ENCODE data around the gene EHD4.

EHD4 gene

DNA sequence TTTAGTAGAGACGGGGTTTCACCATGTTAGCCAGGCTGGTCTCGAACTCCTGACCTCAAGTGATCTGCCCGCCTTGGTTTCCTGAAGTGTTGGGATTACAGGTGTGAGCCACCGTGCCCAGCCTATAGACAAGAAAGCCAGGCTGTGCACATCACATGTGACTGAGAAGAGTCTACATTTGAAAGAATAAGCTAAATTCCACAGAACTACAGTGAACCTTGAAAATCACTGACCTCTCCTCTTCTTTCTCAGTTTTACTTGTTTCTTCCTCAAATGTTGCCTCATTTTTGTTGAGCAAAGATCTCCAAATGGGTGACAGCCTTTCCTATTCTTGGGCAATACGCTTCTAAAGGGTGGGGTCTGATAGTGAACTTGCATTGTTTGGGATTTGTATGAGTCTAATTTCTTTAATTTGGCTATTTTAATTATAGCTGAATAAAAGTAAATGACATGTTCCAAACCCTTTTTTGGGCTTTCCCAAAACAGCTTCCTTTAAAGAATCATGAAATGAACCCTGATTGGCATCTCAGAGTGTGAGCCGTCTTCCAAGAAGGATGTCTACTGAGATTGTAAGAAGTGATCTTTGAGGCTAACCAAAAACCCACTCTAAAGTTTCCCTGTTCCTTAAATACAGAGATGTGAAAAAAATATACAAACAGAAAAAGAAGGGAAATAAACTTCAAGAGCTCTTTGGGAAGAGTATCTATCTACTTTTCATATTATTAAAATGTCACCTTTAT lies 56.9 kb downstream of the EHD4 start:
- no peak for DNase-seq

DNA sequence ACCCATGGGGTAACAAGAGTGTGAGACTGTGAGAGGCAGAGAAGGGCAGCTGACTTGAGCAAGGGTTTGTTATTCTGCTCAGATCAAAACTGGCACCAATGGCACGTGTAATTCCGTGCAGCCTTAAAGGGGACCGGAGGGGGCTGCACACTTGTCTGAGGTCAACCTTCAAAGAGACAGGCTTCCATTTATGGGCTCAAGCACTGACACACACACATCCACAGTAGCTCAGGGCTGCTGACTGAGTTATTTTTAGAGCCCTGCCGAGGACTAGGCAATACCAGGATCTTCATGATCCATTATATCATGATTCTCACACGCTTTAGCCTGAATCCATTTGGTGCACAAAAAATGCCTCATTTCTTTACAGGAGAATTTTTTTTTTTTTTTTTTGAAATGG lies 57.9 kb downstream of the EHD4 start:
- DNase-seq = no peak

DNA sequence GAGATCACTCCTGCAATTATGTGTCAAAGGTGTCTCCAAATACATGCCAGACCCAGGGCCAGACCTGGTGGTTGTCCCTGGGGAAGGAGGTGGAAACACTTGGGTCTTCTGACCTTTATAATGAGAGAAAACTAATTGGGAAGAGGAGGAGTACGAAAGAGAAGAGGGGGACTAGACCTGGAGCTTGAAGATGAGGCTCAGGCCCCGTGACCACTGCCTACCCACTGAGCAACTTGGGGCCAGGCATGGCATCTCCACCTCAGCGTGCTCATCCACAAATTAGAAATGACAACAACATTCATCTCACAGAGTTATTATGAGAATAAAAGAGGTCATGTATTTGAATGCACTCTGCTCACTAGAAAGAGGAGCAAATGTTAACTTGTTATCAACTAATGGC lies 59.1 kb downstream of the EHD4 start:
- no peak for DNase-seq

DNA sequence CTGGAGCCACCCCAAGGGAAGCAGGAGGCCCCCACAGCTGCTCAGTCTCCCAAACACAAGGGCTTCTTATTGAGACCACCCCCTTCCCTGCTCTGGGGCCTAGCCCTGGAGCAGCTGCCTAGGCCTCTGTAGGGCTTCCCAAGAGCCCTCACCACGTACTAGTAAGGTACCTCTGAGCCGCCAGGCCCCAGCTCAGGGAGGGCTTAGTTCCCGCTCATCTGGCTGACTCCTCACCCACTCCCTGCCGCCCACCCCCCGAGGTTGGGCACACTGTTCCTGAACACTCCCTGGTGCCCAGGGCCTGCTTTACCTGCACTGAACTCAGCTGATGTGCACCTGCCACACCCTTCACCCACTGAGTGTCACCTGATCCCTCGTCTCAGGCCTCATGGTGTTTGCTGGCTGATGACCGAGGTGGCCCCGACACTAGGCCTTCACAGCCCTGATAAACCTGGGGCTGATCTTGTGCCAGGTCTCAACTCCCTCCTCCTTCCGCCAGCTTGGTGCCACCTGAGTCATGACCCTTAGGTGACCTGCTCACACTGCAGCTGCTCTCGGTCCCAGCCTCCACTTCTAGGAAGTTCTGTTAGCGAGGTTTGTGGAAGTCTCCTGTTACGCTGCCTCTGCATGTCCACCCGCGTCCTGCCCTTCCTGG lies 60.5 kb downstream of the EHD4 start:
- no peak for DNase-seq

DNA sequence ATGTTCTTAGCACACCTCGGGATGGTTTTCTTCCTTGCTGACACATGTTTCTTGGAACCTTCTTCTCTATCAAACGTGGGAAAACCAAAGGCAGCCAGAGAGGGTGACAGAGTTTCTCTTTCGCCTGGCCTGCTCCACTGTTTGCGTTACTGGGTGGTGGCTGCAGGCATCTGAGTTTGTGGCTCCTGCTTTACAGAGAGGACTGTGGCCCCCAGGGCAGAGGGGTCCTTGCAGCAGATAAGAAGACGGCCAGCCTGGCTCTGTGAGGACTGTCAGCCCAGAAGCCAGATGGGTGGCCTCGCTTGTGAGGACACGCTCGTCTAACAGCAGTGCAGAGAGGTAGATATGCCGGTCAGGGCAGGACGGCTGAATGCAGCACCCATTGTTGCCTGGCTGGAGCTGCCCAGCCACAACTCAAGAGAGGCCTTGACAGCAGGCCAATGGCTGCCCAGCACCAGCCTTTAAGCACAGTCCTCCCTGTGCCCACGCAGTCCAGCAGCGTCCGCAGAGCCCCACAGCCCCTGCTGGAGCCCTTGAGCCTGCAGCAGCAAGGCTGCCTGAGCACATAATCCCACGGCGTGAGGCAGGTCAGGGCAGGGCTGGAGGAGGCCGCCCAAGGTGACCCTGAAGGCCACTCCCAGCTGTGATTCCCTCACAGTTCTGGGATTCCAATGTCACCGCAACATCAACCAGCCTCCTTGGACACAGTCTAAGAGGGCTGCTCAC lies 63.5 kb downstream of the EHD4 start:
- DNase-seq = no peak

DNA sequence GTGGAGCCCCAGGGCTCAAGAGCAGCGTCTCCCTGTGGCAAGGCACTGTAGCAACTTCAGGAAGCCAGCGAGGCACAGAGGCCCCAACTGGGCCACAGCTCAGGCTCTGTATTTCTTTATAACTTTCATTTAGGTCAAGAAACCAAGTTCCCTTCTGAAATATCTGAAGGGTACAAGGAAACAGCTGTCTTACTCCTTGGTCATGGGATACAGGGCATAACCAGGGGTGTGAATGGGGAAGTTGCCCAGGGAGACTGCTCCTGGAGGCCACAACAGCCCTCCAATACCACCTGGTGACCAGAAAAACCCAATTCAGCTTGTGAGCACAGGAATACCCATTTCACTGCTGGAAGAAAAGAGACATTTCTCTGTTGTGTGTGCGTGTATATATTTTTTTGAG lies 65.2 kb downstream of the EHD4 start:
- DNase-seq = peak; percentile 48

DNA sequence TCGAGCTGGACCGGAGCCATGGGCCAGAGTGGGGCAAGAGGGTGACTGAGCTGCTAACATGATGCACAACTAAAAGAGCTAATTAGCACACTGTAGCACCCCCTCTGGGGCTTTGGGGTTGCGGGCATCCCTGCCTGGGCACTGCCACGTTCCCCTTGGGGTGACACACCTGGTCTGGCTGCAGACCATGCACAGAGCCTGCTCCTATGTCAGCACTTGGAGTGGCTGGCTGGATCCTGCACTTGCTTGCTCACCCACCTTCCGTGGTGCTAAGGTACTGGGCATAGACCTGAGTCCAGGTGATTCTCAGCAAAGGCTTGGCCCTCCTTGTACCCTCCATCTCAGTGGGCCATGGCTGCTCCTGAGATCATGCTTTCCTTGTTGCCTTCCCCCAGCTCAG lies 65.7 kb downstream of the EHD4 start:
- DNase-seq = no peak

DNA sequence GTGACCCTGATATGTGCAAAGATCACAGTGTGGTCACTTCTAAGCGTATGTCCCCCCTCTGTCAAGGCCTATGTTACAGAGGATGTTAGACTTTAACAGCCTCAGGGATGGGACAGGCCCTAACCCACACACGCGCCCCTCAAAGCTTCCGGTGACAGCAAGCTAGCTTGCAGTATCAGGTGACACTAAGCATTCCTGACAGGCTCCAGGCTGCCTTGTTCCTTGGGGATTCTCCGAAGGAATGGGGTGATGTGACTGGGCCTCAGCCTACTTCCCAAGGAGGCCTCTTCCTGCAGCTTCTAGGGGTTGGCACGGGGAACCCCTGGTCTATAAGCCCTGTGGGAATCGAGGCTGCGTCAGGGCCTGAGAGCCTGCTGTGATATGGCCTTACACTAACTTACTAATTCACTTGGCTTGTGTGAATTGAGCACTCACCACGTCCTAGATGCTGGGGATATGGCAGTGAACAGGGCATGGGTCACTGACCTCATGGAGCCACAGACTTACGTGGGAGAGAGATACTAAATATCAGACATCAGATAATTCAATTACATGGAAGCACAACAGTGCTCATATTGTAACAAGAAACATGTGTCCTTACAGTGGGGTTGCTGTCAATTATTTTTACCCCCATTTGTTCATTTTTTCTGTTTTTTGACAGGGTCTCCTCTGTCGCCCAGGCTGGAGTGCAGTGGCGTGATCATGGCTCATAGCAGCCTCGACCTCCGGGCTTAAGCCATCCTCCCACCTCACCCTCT lies 67.1 kb downstream of the EHD4 start:
- no peak for DNase-seq

DNA sequence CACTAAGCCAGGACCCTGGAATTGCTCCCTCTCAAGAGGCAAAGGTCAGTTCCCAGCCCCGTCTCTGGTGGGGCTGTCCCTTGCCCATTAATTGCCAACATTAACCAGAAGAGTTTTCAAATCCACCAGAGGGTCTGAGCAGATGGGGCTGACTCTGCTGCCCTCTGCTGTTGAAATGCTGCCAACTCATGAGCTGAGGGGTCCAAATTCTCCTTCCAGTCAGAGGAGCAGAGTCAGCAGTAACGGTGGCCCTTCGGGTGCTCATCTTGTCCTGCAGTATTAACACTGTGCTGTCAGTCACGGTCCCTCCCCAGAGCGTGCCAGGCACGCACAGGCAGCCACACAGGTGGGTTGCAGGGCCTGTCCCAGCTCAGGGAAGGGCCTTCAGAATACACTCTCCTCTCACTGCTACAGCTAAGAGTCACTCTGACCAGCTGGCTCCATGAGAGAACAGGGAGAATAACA lies 67.8 kb downstream of the EHD4 start:
- peak; percentile 84 for DNase-seq

DNA sequence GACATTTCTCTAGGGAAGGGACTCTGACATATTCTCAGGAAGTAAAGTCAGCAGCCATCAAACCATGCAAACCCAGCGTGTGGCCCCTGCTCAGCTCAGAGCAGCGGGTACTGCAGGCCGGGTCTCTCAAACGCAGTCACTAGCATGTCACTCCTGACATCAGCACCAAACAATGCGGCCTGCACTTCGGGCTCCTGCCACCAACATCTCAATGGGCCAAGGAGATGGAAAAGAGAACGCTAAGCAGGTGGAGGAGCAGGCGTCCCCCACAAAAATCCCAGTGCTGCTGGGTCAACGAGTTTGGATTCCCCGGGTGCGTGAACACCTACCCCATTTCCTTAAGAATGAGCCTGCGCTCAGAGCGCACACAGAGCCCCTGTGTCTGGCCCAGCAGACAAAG lies 68.6 kb downstream of the EHD4 start:
- DNase-seq = no peak

DNA sequence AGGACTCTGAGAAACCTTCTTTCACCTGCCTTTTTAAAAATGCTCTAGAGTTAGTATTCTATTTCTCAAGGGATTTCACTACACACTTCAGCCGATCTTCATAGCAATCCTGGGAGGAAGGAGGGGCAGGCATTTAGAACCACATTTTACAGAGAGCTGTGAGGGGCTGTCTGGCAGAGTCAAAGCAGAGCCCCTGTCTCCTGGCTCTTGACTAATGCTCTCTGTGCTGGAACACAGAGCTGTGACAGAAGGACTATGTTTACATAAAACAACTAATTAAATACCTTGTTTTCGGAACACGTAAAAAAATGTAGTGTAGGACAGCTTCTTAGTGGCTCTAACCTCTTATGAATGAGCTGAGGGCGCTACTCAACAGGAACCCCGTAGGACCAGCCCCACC lies 70.9 kb downstream of the EHD4 start:
- DNase-seq = no peak

DNA sequence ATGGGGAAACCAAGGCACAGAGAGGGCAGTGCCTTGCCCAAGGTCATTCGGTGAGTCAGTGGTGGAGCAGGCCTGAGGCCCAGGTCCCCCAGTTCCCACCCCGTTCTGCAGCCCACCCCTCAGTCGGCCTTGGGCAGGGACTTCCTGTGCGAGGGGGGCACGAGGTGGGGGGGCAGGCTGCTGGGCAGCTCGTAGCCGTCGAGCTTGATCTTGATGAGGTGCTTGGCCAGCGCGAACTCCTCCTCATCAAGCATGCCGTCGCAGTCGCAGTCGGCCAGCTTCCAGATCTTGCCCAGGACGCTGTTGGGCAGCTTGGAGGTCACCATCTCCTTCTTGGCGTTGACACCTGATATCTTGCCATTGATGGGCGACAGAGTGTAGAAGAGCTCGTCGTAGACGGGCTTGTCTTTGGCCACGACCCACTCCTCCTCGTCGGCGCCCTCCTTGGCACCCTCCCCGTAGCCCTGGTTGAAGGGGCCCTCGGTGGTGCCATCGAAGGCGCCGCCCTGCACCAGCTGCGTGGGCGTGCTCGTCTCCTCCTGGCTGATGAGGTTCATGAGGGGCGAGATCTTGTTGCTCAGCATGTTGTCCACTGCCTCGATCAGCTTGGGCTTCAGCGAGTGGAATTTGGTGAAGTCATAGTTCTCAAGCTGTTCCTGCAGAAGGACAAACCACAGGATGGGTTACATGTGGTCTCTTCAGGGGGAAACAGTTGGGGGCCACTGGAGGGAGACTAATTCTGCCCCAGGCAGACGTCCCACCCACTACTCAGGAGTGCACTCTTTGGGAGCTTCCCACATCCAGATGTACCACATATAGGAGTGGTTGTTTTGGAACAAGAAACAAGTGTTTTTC lies 71.6 kb downstream of the EHD4 start:
- DNase-seq = no peak

DNA sequence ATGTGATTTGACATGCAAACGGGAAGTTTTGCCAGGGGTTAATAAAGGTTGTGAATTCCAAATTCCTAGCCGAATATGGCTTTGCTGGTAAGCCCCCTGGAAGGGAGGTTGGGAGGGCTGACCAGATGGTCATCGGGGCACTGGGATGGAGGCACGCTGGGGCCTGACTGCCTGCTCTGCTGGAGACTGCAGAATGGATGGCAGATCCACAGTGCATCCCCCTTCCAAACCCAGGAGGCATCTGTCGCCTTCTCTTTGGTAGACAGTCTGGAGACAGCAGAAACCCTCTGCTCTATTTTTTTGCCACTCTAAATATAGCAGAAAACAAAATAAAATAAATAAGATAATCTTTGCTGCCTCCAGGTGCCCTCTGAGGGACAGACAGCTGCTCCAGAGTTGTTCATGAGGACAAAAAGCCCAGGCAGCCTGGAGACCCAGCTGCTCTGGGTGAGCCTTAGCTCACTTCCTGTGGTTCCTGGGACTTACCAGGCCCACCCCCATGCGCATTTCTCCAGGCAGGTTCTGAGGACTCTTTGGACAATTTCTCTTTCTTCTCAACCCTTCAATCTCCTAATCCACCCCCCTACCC lies 72.4 kb downstream of the EHD4 start:
- no peak for DNase-seq

DNA sequence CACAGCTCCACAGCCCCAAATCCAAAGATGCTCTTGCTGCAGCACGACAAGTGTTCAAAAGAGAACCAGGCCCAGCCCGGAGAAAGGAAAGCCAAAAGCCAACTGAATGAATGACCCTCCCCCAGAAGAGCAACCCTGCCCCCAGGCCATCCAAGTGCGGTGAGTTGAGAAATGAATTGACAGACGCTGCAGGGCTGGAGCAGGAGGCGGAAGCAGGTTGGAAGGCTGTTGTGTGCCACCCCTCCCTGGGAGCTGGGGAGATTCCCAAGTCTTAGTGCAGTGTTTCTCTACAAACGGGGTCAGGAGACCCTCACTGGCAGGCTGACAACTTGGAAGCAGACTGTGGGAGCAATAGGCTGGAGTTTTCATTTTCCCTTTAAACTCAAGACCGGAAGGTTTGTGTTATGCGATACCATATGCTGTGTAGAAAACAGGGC lies 75.0 kb downstream of the EHD4 start:
- no peak for DNase-seq

DNA sequence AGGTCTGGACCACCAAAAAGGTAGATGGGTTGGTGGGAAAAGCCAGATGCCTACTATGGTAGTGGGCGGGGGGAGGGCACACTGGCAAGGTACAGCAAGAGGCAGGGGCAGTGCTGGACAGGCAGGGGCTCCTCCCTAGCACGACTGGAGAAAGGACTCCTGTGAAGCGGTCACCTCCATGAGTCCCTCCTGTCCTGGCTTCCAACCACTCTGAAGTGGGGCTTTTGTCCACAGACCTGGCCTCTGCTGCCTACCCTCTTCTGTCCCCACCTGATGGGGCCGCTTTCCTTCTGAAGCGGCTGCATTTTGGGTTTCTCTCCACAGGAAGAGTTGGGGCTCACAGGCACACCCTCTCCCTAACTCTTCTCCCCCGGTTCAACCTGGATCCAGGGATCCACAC lies 75.8 kb downstream of the EHD4 start:
- no peak for DNase-seq

DNA sequence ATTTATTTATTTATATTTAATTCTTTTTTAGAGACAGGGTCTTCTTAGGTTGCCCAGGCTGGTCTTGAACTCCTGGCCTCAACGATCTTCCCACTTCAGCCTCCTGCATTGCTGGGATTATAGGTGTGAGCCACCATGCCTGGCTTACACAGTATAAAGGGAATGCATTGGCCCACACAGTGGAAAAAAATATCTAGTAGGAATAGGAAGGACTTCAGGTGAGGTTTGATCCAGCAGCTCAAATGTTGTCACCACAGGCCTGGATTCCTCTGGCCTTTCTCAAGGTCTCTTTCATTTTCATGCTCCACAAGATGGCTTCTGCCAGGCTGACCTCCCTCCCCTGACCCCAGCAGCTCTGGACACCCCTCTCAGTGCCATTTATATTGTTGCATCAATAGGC lies 76.4 kb downstream of the EHD4 start:
- DNase-seq = no peak

DNA sequence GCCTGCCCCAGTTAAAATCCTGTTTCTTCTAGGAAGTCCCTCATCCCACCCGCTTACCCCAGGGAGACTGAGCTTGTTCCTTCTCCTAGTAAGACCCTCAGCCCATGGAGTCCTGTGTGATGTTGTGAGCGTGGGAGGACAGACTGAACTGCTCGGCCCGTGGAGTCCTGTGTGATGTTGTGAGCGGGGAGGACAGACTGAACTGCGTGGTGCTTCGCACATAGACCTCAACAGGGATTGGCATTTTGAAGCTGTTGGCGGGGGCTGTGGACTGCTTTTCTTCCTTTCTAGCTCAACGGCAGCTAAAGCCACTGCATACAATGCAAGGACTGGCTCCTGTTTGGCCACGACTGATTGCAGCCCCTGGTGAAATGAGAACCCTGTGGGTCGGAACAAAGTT lies 76.9 kb downstream of the EHD4 start:
- DNase-seq = no peak

DNA sequence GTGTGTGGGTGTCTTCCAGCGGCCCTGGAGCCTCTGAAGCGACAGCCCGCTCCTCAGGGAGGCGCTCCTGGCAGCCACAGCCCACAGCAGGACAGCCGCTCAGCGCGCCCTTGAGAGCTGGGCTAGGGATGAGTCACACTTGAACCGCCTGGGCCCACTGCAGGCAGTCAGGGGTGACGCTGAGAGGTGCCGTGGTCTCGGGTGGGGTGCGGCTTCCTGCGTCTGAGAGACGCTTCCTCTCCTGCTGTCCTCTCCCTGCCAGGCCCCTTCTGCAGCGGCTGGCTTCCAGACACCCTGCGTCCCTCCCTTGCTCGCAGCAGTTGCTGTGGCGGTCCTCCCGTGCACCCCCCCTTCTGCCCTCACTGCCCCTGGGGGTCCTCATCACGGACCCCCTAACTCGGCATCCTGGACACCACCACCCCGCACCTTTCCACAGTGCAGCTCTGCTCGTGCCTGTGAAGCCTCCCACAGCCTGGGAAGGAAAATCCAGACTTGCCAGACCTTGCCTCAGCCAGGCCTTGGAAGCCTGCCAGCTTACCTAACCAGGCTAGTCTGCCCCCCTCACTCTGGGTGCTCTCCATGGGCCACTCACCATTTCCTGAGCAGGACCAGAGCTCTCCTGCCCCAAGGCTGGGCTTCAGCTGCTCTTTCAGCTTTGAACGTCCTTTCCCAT lies 77.4 kb downstream of the EHD4 start:
- peak; percentile 84 for DNase-seq

DNA sequence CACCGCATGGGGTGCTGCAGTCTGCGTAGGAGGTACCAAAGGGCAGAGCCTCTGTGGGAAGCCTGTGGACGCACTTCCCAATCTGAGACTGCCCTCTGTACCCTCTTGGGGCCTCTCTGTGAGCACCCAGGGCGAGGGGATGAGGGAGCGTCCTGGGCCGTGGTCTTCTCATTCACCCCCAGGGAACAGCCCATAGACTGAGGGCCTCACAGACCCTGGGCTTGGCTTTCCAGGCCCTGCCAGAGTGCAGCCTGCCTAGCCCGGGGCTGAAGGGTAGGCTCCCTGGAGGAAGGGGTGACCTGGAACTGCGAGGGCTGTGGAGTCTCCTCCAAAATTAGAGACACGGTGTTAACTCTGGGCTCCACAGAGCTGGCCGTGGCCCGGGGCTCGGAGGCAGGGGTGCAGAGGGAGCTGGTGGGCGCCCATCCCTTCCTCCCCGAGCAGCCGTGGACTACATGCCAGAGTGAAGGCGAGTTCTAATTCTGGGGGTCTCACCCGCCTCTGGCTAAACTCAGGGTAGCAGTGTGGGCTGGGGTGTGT lies 78.0 kb downstream of the EHD4 start:
- DNase-seq = no peak

DNA sequence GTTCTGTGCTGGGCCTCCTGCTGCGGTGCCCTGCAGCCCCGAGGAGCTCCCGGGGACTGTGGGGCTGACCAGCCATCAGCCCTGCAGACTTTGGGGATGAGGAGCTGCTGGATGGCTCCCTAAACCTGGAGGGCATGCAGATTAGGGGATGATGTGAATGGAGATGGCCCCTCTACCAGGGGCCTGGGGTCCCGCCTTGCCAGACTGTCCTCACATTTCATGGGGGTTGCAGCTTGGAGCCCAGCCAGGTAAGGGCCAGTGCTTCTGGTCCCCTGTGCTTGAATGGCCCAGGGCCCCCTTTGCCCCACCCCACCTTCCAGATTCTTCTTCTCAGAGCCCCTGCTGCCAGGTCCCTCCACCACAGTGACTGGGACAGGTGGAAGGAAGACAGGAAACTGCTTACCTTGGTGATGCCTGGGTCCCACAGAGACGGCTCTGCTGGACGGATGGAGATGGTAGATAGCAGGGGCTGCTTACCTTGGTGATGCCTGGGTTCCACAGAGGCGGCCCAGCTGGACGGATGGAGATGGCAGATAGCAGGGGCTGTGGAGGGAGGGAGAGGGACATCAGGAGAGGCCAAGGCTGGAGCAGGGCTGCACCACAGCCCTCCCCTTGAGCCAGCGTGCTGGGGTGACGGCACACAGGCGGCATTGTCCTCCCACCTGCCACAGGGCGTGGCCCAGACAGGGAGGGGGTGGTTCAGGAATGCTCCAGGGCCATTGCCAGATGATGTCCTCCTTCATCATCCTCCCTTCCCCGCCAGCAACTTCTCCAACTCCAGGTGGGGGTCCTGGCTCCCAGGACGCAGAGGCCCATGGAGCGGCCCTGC lies 78.7 kb downstream of the EHD4 start, which contains the start of gene SPTBN5:
Gene SPTBN5 (minus strand): TSS at position 632 of the 829 bp plus-strand sequence. CDS start 556 bp downstream, at position 76.
- DNase-seq = no peak
